A673 (cell line): ENCODE measurements around the gene EFS.

Experiments used
- EZH2 ChIP-seq: fragments of 200-600 bp; sonication (generic); IDR thresholded peaks from 2 replicates; pipeline ENCODE4 v1.6.1; 2017; ENCODE audit warnings: borderline replicate concordance, low read depth, mild to moderate bottlenecking, mixed read lengths, antibody characterized with exemption, low read length; ENCODE audit not compliant: poor library complexity, severe bottlenecking
- TF ChIP-seq, protein P1 (sequence below): fragments of 300-800, 200-600 bp; sonication (generic); conservative IDR thresholded peaks from 2 replicates; pipeline ENCODE4 v1.5.1; 2017; ENCODE audit warnings: low read depth, mild to moderate bottlenecking, antibody characterized with exemption, low read length, moderate library complexity, mixed read lengths

DNA sequence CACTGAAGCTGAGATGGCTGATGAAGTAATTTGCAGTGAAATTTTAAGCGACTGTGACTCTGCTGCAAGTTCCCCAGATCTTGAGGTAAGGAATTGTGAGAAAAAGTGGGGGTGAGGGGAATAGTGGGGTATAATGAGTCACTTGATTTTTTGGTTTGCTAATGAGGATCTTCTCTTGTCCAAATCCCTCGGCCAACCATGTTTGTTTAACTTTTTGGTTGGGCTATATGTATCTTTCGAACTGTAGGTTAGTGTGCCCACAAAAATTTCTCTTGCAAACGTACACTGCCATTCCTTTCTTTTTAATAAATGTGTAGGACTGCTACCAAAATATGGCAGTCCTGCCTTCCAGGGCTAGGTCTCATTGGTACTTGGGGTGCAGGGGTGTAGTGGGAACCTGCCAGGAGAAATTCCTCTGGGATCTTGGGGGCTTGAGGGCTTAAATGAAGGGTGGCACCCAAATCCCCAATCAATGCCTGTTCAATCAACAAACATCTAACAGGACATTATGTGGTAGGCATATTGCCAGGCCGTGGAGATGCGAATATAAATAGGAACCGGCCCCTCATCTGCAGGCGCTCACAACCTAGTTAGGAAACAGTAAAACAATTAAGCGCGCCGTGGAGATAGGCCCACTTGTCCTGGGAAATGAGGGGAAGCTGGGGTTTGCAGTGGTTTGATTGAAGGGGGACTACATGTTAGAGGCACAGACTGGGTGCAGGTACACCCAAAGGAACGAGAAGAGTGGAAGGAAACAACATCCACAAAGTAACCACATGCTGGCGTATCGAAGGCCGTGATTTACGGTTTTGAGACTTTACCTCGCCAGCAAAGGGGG is 45.0 kb downstream of the EFS start:
- TF ChIP-seq, protein P1, sequence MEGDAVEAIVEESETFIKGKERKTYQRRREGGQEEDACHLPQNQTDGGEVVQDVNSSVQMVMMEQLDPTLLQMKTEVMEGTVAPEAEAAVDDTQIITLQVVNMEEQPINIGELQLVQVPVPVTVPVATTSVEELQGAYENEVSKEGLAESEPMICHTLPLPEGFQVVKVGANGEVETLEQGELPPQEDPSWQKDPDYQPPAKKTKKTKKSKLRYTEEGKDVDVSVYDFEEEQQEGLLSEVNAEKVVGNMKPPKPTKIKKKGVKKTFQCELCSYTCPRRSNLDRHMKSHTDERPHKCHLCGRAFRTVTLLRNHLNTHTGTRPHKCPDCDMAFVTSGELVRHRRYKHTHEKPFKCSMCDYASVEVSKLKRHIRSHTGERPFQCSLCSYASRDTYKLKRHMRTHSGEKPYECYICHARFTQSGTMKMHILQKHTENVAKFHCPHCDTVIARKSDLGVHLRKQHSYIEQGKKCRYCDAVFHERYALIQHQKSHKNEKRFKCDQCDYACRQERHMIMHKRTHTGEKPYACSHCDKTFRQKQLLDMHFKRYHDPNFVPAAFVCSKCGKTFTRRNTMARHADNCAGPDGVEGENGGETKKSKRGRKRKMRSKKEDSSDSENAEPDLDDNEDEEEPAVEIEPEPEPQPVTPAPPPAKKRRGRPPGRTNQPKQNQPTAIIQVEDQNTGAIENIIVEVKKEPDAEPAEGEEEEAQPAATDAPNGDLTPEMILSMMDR, result no peak
- no peak for TF ChIP-seq EZH2
